Breast epithelium (tissue), 4 donors: ENCODE measurements around the gene PRKAR1B. TPM values are rescaled to one million over a fixed set of nuclear protein-coding genes. Genes with fewer than 3 reads are reported as not detected.

ENCODE experiments used
- DNase-seq, 2 donors: peaks; one replicate each; pipeline ENCODE4 v3.0.0-alpha.2; 2019; ENCODE audit warnings: low spot score in 2 of 2
- H3K27ac ChIP-seq, 2 donors: fragments of 200-600 bp; sonication (generic) in 1 of 2; one replicate each; pipeline ENCODE4 v1.5.1; 2016 to 2019; ENCODE audit warnings: mild to moderate bottlenecking in 1 of 2
- H3K27me3 ChIP-seq, 2 donors: fragments of 200-600 bp; sonication (generic) in 1 of 2; one replicate each; pipeline versions ENCODE4 v1.5.1 to v1.6.0; 2017 to 2019; ENCODE audit warnings: control low read depth in 1 of 2, mild to moderate bottlenecking in 1 of 2
- H3K36me3 ChIP-seq: fragments of 200-600 bp; one replicate; pipeline ENCODE4 v1.5.1; 2019
- H3K4me1 ChIP-seq, 2 donors: fragments of 200-600 bp; sonication (generic); one replicate each; pipeline ENCODE4 v1.5.1; 2016 to 2019; ENCODE audit warnings: control low read depth in 1 of 2
- H3K4me3 ChIP-seq, 3 donors: fragments of 200-600 bp; sonication (generic); 1 replicate in 2 of 3; 2 replicates in 1 of 3; pipeline ENCODE4 v1.5.1; 2016 to 2019; ENCODE audit warnings: mild to moderate bottlenecking in 3 of 3, moderate library complexity in 2 of 3
- H3K9me3 ChIP-seq, 2 donors: fragments of 200-600 bp; sonication (generic) in 1 of 2; one replicate each; pipeline ENCODE4 v1.5.1; 2016 to 2019; ENCODE audit warnings: control low read depth in 1 of 2
- CTCF ChIP-seq, 3 donors: fragments of 450-650 bp; IDR thresholded peaks; one replicate each; pipeline ENCODE4 v1.5.1; 2016 to 2017; ENCODE audit warnings: antibody characterized with exemption in 3 of 3, mild to moderate bottlenecking in 3 of 3, moderate library complexity in 3 of 3
- POLR2A ChIP-seq: fragments of 450-650 bp; IDR thresholded peaks from one replicate; pipeline ENCODE4 v1.6.1; 2016; ENCODE audit warnings: antibody characterized with exemption, mild to moderate bottlenecking, moderate library complexity
- POLR2AphosphoS5 ChIP-seq, 3 donors: sonication (generic); formaldehyde crosslinking; IDR thresholded peaks; one replicate each; pipeline ENCODE4 v1.6.1; 2017; ENCODE audit warnings: antibody characterized with exemption in 3 of 3
- intact Hi-C: fragments of 100-400 bp; cut with DNase I; formaldehyde crosslinking; loops from one replicate; pipeline ENCODE4 v1.15.1; 2023; ENCODE audit warnings: low total_unique reads
- total RNA-seq, 3 donors: library from RNA; depleted of rRNA; stranded (reverse); fragments of >200 nt; gene quantifications; one replicate each; pipeline ENCODE4 v1.1.0, GENCODE V29; 2016

PRKAR1B gene
- total RNA-seq, 3 donors from 2014 or later, result 3.7 to 10.5 (median 7.9) TPM

GRCh38 chr7:666454-667292 lies 60.4 kb downstream of the PRKAR1B start:
- Histone ChIP-seq H3K4me1 (no peaks in the 10 kb centered on the region), H3K27ac (peak overlapping the region; percentile 42 to 83), H3K4me3 (no peak overlapping the region), H3K27me3 (no peaks in the 10 kb centered on the region), H3K36me3 (no peaks in the 10 kb centered on the region), H3K9me3 (no peaks in the 10 kb centered on the region)
- no peak for TF ChIP-seq POLR2A
- TF ChIP-seq POLR2AphosphoS5 (IDR thresholded peaks at IDR 0.05), result no peak
- TF ChIP-seq CTCF (IDR thresholded peaks at IDR 0.05), result no peak
- no peak for DNase-seq
- intact Hi-C loops, result loop anchor here (1.0 kb wide), 1 partner anchor 17 kb away; no protein-coding TSS in a partner anchor

- H3K4me1 ChIP-seq, result no peaks in the 10 kb centered on the region
- no peaks in the 10 kb centered on the region for H3K36me3 ChIP-seq
- intact Hi-C loops, result loop anchor here (1.0 kb wide), 1 partner anchor 17 kb away; no protein-coding TSS in a partner anchor
- no peak for DNase-seq
- H3K9me3 ChIP-seq, result no peaks in the 10 kb centered on the region
- no peak for TF ChIP-seq POLR2AphosphoS5 (IDR thresholded peaks at IDR 0.05)
- no peak for TF ChIP-seq CTCF (IDR thresholded peaks at IDR 0.05)
- no peak for TF ChIP-seq POLR2A
- H3K27me3 ChIP-seq, result no peaks in the 10 kb centered on the region
- peak overlapping the region in 1 of 3 donors; percentile 4 for H3K4me3 ChIP-seq
- peak overlapping the region; percentile 42 to 83 for H3K27ac ChIP-seq
These were observed 61.2 kb downstream of the PRKAR1B start for GRCh38 chr7:665736-666453.

- Histone ChIP-seq H3K27me3 (no peaks in the 10 kb centered on the region), H3K27ac (peak overlapping the region; percentile 42 to 83), H3K4me3 (peak overlapping the region in 1 of 3 donors; percentile 4), H3K4me1 (no peaks in the 10 kb centered on the region), H3K36me3 (no peaks in the 10 kb centered on the region), H3K9me3 (no peaks in the 10 kb centered on the region)
- intact Hi-C loops, result no loop called here
- no peak for DNase-seq
- TF ChIP-seq CTCF (IDR thresholded peaks at IDR 0.05), result no peak
- TF ChIP-seq POLR2AphosphoS5 (IDR thresholded peaks at IDR 0.05), result no peak
- no peak for TF ChIP-seq POLR2A
These were observed 61.9 kb downstream of the PRKAR1B start for GRCh38 chr7:664997-665735.

GRCh38 chr7:664402-664775 lies 62.7 kb downstream of the PRKAR1B start:
- no peaks in the 10 kb centered on the region for H3K9me3 ChIP-seq
- peak overlapping the region in 1 of 2 donors; percentile 13 for H3K27ac ChIP-seq
- no peak for TF ChIP-seq POLR2AphosphoS5 (IDR thresholded peaks at IDR 0.05)
- no peak for TF ChIP-seq POLR2A
- TF ChIP-seq CTCF (IDR thresholded peaks at IDR 0.05), result no peak
- intact Hi-C loops, result no loop called here
- no peak for DNase-seq
- no peaks in the 10 kb centered on the region for H3K4me1 ChIP-seq
- H3K4me3 ChIP-seq, result no peak overlapping the region
- no peaks in the 10 kb centered on the region for H3K27me3 ChIP-seq
- H3K36me3 ChIP-seq, result no peaks in the 10 kb centered on the region
